ENCODE data around the gene MCM6. TPM values are rescaled to one million over a fixed set of nuclear protein-coding genes. Genes with fewer than 3 reads are reported as not detected.

The MCM6 gene
- 10 to 100 TPM; 12.2 to 17.9 TPM for total RNA-seq
- 1 to 10 TPM; 5.0 to 6.4 TPM for polyA plus RNA-seq
- long read RNA-seq, donor 1, transcript MCM6-201 (17 exons, 3,736 nt): major isoform, 25 of 47 reads
- long read RNA-seq, donor 1, partial matches to known transcripts: 19 of 47 reads
- long read RNA-seq, donor 1, other reads (novel, unspliced or antisense): 3 of 47 reads
- long read RNA-seq, donor 2, transcript MCM6-201 (17 exons, 3,736 nt): major isoform, 15 of 21 reads
- long read RNA-seq, donor 2, partial matches to known transcripts: 4 of 21 reads
- long read RNA-seq, donor 2, other reads (novel, unspliced or antisense): 2 of 21 reads

DNA sequence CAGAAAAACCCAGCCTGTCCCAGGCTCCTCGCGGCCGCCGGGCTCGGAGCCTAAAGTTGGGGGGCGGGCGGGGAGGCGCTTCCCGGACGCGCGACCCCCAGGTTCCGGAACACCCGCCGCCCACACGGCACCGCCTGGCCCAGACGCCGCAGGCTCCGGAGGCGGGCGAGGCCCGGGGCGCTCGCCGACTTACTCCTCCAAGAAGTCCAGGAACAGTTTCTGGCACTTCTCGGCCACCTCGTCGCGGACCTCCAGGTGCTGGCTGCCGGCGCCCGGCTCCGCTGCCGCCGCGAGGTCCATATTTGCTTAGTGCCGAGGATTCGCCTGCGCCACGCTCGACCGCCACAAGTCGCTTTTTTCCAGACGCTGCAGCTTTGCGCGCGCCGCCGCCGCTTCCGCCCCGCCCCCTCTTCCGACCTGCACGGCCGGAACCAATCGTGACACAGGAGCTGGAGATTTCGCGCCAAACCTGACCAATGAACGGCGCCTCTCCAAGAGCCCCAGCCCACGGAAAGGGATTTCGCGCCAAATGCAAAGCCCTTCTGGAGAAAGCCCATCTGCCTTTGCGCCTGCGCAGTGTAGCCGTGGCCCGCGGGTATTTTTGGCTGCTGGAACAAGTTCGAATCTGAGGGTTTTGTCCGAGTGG lies at the start of gene MCM6:
MCM6 (minus strand) TSS at position 378 of the 646 bp plus-strand sequence; CDS start at position 300, 78 bp downstream.
- no peaks in the 10 kb centered on the region for H3K27me3 ChIP-seq (ENCODE audit: control insufficient read depth in 1 of 2, insufficient read depth in 2 of 2, low read length in 1 of 2)
- peak; percentile 98 to 99 for DNase-seq
- H3K4me1 ChIP-seq (ENCODE audit: control insufficient read depth in 1 of 2, insufficient read depth in 2 of 2, low read length in 2 of 2): no peaks in the 10 kb centered on the region
- no peaks in the 10 kb centered on the region for H3K9me3 ChIP-seq (ENCODE audit: control insufficient read depth, low read length)
- peak; percentile 99 for ATAC-seq (ENCODE audit: low FRiP score)
- WGBS, 2 donors: 0% methylated on average over 69 to 71 of the region's 71 CpGs
- intact Hi-C loops (cut with DNase I): loop anchor here (5.0 to 10.0 kb wide), 3 partner anchors 111 to 961 kb away; partner anchors contain the start of genes CCNT2 (in 1 of the 2), DARS1 (in 1 of the 2) and UBXN4 (in 1 of the 2)
- peaks cover 0 to under 1% of the 10 kb centered on the region in 2 donors for H3K36me3 ChIP-seq (ENCODE audit: control insufficient read depth in 1 of 2, insufficient read depth in 2 of 2, low read length in 1 of 2)
- peak within 1 kb of the TSS; percentile 51 to 70 for H3K4me3 ChIP-seq (ENCODE audit: low read length in 2 of 2)
- H3K27ac ChIP-seq (ENCODE audit: low read depth in 1 of 2, low read length in 2 of 2): peak within 1 kb of the TSS in 1 of 2 donors; percentile 7

DNA sequence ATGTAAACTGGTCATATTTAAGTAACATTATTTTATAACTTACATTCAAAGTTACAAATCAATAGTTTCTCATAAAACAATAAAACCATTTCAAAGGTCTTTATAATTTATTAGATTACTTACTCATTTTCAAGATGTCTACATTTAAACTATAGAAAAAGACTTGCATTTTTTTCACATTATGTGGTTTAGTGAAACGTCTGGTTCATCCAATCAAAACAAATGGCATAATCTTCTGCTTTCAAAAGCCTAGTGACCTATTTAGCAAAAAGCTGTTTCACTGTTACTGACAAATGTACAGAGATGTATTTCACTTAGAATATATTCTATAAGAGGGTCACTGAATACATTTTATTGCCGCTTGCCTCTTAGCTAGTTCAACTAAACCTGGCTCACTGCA lies 49.3 kb upstream of the MCM6 start:
- Histone ChIP-seq H3K27me3 (ENCODE audit: control insufficient read depth in 1 of 2, insufficient read depth in 2 of 2, low read length in 1 of 2) (no peaks in the 10 kb centered on the region), H3K9me3 (ENCODE audit: control insufficient read depth, low read length) (no peaks in the 10 kb centered on the region), H3K4me1 (ENCODE audit: control insufficient read depth in 1 of 2, insufficient read depth in 2 of 2, low read length in 2 of 2) (no peaks in the 10 kb centered on the region), H3K36me3 (ENCODE audit: control insufficient read depth in 1 of 2, insufficient read depth in 2 of 2, low read length in 1 of 2) (no peaks in the 10 kb centered on the region), H3K4me3 (ENCODE audit: low read length in 2 of 2) (no peak overlapping the region), H3K27ac (ENCODE audit: low read depth in 1 of 2, low read length in 2 of 2) (no peak overlapping the region)
- WGBS, 2 donors: 45 to 49% methylated on average over 2 of the region's 2 CpGs
- intact Hi-C loops (cut with DNase I): no loop called here
- DNase-seq (no peak), ATAC-seq (ENCODE audit: low FRiP score) (no peak)

DNA sequence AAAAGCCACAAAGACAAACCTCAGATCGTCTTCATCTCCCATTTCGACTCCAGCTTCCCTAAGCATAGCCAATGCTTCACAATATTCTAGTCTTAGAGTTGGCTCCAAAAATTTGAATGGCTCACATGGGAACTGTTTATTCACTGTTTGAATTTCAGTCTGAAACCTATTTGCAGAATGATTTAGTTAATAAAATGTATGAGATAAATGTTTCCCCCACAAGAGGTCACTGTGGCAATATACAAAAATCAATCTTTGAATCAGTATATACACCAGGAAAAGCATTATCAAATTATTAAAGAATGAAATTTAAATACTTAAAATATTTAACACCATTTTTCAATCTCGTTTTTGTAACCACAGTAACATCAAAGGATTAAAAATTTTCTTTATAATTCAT lies 40.0 kb upstream of the MCM6 start:
- Histone ChIP-seq H3K4me3 (ENCODE audit: low read length in 2 of 2) (no peak overlapping the region), H3K27me3 (ENCODE audit: control insufficient read depth in 1 of 2, insufficient read depth in 2 of 2, low read length in 1 of 2) (no peaks in the 10 kb centered on the region), H3K27ac (ENCODE audit: low read depth in 1 of 2, low read length in 2 of 2) (no peak overlapping the region), H3K9me3 (ENCODE audit: control insufficient read depth, low read length) (no peaks in the 10 kb centered on the region), H3K36me3 (ENCODE audit: control insufficient read depth in 1 of 2, insufficient read depth in 2 of 2, low read length in 1 of 2) (no peaks in the 10 kb centered on the region), H3K4me1 (ENCODE audit: control insufficient read depth in 1 of 2, insufficient read depth in 2 of 2, low read length in 2 of 2) (no peaks in the 10 kb centered on the region)
- no peak for ATAC-seq (ENCODE audit: low FRiP score)
- 47 to 54% methylated on average over 3 of the region's 3 CpGs for WGBS, 2 donors
- DNase-seq: no peak
- intact Hi-C loops (cut with DNase I): loop anchor here in 1 of 2 donors (10.0 kb wide), 1 partner anchor 469 kb away; no protein-coding TSS in a partner anchor

DNA sequence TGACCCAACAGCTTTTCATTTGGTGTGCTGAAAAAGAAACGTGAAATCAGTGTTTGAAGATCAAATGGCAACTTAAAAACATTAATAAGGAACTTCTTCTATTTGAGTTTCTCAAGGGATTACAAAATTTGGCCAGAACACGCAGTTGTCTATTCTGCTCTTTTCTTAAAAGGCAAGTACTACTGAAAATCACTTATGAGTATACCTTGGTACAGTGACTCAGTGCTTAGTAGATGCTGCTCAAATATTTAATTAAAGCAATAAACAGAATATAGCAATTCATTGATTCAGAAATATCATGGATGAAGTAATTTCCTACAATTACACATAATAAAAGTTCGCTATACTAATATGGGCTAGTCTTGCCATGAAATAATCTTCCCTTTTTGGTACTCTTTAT lies 38.2 kb upstream of the MCM6 start:
- no peaks in the 10 kb centered on the region for H3K9me3 ChIP-seq (ENCODE audit: control insufficient read depth, low read length)
- H3K27ac ChIP-seq (ENCODE audit: low read depth in 1 of 2, low read length in 2 of 2): no peak overlapping the region
- H3K4me1 ChIP-seq (ENCODE audit: control insufficient read depth in 1 of 2, insufficient read depth in 2 of 2, low read length in 2 of 2): no peaks in the 10 kb centered on the region
- no peak for ATAC-seq (ENCODE audit: low FRiP score)
- H3K36me3 ChIP-seq (ENCODE audit: control insufficient read depth in 1 of 2, insufficient read depth in 2 of 2, low read length in 1 of 2): no peaks in the 10 kb centered on the region
- no peaks in the 10 kb centered on the region for H3K27me3 ChIP-seq (ENCODE audit: control insufficient read depth in 1 of 2, insufficient read depth in 2 of 2, low read length in 1 of 2)
- no peak overlapping the region for H3K4me3 ChIP-seq (ENCODE audit: low read length in 2 of 2)
- no peak for DNase-seq
- intact Hi-C loops (cut with DNase I): loop anchor here in 1 of 2 donors (10.0 kb wide), 1 partner anchor 470 kb away; no protein-coding TSS in a partner anchor
- WGBS, 2 donors: 84 to 86% methylated on average over 3 of the region's 3 CpGs

DNA sequence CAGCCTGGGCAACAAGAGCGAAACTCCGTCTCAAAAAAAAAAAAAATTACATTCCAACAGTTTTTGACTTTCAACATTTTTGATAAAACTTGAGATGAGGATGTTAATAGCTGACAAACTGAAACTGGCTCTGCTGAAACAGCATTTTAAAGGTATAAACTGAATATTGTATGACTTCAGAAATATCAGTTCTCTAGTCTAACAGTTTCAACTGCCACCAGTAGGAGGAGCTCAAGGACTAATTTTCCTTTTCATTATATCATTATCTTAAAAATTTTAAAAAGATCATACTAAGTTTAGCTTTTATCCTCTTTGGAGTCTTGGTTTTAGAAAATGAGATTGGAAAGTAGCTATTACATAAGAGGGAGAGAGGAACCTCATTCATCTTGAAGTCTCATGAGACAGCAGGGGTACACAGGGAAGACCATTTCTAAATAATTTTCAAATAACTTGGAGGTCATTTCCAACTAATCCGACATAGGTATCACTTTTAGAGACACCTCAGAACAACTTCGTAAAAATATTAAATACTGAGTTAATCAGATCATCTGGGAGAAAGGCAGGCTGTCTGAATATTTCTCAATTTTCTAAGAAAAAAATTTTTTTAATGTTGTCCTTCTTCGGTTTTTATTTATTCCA lies 37.6 kb upstream of the MCM6 start:
- H3K36me3 ChIP-seq (ENCODE audit: control insufficient read depth in 1 of 2, insufficient read depth in 2 of 2, low read length in 1 of 2): no peaks in the 10 kb centered on the region
- 76 to 82% methylated on average over 5 of the region's 5 CpGs for WGBS, 2 donors

DNA sequence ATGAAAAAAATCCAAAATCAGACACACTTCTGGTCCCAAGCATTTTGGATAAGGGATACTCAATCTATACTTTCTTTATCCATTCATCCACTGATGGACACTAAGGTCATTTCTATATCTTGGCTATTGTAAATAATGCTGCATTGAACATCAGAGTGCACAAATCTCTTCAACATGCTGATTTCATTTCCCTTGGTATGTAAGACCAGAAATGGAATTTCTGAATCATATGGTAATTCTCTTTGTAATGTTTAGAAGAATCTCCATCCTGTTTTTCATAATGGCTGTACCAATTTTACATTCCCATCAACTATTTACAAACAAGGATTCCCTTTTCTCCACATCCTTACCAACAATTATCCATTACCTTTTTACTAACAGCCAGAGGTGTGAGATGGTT lies 33.7 kb upstream of the MCM6 start:
- no peaks in the 10 kb centered on the region for H3K4me1 ChIP-seq (ENCODE audit: control insufficient read depth in 1 of 2, insufficient read depth in 2 of 2, low read length in 2 of 2)
- H3K36me3 ChIP-seq (ENCODE audit: control insufficient read depth in 1 of 2, insufficient read depth in 2 of 2, low read length in 1 of 2): no peaks in the 10 kb centered on the region
- intact Hi-C loops (cut with DNase I): loop anchor here in 1 of 2 donors (10.0 kb wide), 1 partner anchor 475 kb away; no protein-coding TSS in a partner anchor
- no peaks in the 10 kb centered on the region for H3K27me3 ChIP-seq (ENCODE audit: control insufficient read depth in 1 of 2, insufficient read depth in 2 of 2, low read length in 1 of 2)
- DNase-seq (no peak), ATAC-seq (ENCODE audit: low FRiP score) (no peak)
- no peak overlapping the region for H3K27ac ChIP-seq (ENCODE audit: low read depth in 1 of 2, low read length in 2 of 2)
- no peak overlapping the region for H3K4me3 ChIP-seq (ENCODE audit: low read length in 2 of 2)
- no peaks in the 10 kb centered on the region for H3K9me3 ChIP-seq (ENCODE audit: control insufficient read depth, low read length)

More for the DNA sequence above, 37.6 kb upstream of the MCM6 start:
- H3K27ac ChIP-seq (ENCODE audit: low read depth in 1 of 2, low read length in 2 of 2): no peak overlapping the region
- no peaks in the 10 kb centered on the region for H3K9me3 ChIP-seq (ENCODE audit: control insufficient read depth, low read length)
- H3K4me1 ChIP-seq (ENCODE audit: control insufficient read depth in 1 of 2, insufficient read depth in 2 of 2, low read length in 2 of 2): no peaks in the 10 kb centered on the region
- intact Hi-C loops (cut with DNase I): loop anchor here in 1 of 2 donors (10.0 kb wide), 1 partner anchor 471 kb away; no protein-coding TSS in a partner anchor
- H3K4me3 ChIP-seq (ENCODE audit: low read length in 2 of 2): no peak overlapping the region
- DNase-seq (no peak), ATAC-seq (ENCODE audit: low FRiP score) (no peak)
- no peaks in the 10 kb centered on the region for H3K27me3 ChIP-seq (ENCODE audit: control insufficient read depth in 1 of 2, insufficient read depth in 2 of 2, low read length in 1 of 2)

DNA sequence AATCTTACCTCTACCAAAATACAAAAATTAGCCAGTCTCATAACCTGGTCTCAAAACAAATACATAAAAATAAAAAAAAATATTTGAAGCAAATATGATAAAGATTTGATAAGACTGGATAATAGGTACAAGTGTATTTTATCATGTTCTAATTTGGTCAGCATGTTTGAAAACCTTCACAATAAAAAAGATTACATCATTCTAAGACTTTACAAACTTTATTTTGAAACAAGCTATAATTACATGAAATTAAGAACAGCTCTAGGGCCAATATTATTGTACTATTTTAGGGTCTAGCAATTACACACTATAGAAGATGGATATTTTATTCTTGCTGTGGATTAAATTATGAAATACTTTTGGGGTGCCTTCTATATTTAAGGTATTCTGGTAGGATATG lies 29.4 kb upstream of the MCM6 start:
- Histone ChIP-seq H3K4me3 (ENCODE audit: low read length in 2 of 2) (no peak overlapping the region), H3K9me3 (ENCODE audit: control insufficient read depth, low read length) (no peaks in the 10 kb centered on the region), H3K4me1 (ENCODE audit: control insufficient read depth in 1 of 2, insufficient read depth in 2 of 2, low read length in 2 of 2) (no peaks in the 10 kb centered on the region), H3K36me3 (ENCODE audit: control insufficient read depth in 1 of 2, insufficient read depth in 2 of 2, low read length in 1 of 2) (no peaks in the 10 kb centered on the region), H3K27ac (ENCODE audit: low read depth in 1 of 2, low read length in 2 of 2) (no peak overlapping the region), H3K27me3 (ENCODE audit: control insufficient read depth in 1 of 2, insufficient read depth in 2 of 2, low read length in 1 of 2) (no peaks in the 10 kb centered on the region)
- no peak for DNase-seq
- no peak for ATAC-seq (ENCODE audit: low FRiP score)
- intact Hi-C loops (cut with DNase I): no loop called here

DNA sequence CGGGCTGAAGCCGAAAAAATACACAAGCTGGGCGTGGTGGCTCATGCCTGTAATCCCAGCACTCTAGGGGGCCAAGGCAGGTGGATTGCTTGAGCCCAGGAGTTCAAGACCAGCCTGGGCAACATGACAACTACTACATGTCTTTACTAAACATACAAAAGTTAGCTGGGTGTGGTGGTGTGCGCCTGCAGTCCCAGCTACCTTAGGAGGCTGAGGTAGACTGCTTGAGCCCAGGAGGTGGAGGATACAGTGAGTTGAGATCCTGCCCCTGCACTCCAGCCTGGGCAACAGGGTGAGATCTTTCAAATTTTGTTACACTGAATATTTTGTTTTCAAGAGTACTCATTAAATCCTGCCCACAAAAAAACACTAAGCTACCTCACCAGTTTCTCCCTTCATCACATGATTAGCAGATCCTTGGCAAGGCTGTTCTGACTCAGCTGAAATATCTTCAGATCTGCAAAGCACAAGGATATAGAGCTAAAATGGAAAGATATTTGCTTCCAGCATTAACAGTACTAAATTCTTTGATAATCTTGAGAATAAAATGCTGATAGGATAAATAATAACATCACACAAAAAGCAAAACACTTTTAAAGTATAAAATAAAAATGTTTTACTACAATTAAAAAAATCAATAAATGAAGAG lies 28.2 kb upstream of the MCM6 start:
- H3K36me3 ChIP-seq (ENCODE audit: control insufficient read depth in 1 of 2, insufficient read depth in 2 of 2, low read length in 1 of 2): no peaks in the 10 kb centered on the region
- DNase-seq (no peak), ATAC-seq (ENCODE audit: low FRiP score) (no peak)
- H3K4me3 ChIP-seq (ENCODE audit: low read length in 2 of 2): no peak overlapping the region
- no peaks in the 10 kb centered on the region for H3K9me3 ChIP-seq (ENCODE audit: control insufficient read depth, low read length)
- WGBS, 2 donors: 96 to 97% methylated on average over 4 of the region's 4 CpGs
- no peak overlapping the region for H3K27ac ChIP-seq (ENCODE audit: low read depth in 1 of 2, low read length in 2 of 2)
- H3K27me3 ChIP-seq (ENCODE audit: control insufficient read depth in 1 of 2, insufficient read depth in 2 of 2, low read length in 1 of 2): no peaks in the 10 kb centered on the region
- intact Hi-C loops (cut with DNase I): no loop called here
- no peaks in the 10 kb centered on the region for H3K4me1 ChIP-seq (ENCODE audit: control insufficient read depth in 1 of 2, insufficient read depth in 2 of 2, low read length in 2 of 2)
